ENCODE data around the gene IL17RA. TPM values are rescaled to one million over a fixed set of nuclear protein-coding genes. Genes with fewer than 3 reads are reported as not detected.
"Not testable (repeated sequence)": the region's sequence is repeated elsewhere in the genome, so short reads cannot be mapped to it uniquely, and the experiment has no call there.

Gene IL17RA, protein sequence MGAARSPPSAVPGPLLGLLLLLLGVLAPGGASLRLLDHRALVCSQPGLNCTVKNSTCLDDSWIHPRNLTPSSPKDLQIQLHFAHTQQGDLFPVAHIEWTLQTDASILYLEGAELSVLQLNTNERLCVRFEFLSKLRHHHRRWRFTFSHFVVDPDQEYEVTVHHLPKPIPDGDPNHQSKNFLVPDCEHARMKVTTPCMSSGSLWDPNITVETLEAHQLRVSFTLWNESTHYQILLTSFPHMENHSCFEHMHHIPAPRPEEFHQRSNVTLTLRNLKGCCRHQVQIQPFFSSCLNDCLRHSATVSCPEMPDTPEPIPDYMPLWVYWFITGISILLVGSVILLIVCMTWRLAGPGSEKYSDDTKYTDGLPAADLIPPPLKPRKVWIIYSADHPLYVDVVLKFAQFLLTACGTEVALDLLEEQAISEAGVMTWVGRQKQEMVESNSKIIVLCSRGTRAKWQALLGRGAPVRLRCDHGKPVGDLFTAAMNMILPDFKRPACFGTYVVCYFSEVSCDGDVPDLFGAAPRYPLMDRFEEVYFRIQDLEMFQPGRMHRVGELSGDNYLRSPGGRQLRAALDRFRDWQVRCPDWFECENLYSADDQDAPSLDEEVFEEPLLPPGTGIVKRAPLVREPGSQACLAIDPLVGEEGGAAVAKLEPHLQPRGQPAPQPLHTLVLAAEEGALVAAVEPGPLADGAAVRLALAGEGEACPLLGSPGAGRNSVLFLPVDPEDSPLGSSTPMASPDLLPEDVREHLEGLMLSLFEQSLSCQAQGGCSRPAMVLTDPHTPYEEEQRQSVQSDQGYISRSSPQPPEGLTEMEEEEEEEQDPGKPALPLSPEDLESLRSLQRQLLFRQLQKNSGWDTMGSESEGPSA
- total RNA-seq (2014; rRNA removed; shearing (Covaris generic); ENCODE audit: low replicate concordance), result 5.8 and 7.1 TPM in 2 replicates

GRCh38 chr22:17084554-17085276, at the start of gene IL17RA:
IL17RA (plus strand) TSS chr22:17085000; CDS start chr22:17085092, 92 bp downstream.
- H3K4me3 ChIP-seq (ENCODE audit: low read length), result peak within 1 kb of the TSS; percentile 84
- H3K4me2 ChIP-seq (ENCODE audit: low read depth, low read length, poor library complexity, severe bottlenecking), result peak within 1 kb of the TSS; percentile 77
- H3K36me3 ChIP-seq (ENCODE audit: insufficient read depth, low read length), result no peaks in the 10 kb centered on the region
- peaks cover 22% of the 10 kb centered on the region for H3K4me1 ChIP-seq (ENCODE audit: low read length)
- peak within 1 kb of the TSS; percentile 79 for H3K9ac ChIP-seq (ENCODE audit: low read length)
- H3K27ac ChIP-seq (ENCODE audit: low read length), result no peak within 1 kb of the TSS
- peak; percentile 97 for DNase-seq
- H3K9me2 ChIP-seq (replicated peaks; ENCODE audit: insufficient read depth, low read length), result no peaks in the 10 kb centered on the region
- H3K79me2 ChIP-seq (ENCODE audit: low read length), result peaks cover 25% of the 10 kb centered on the region
- no peaks in the 10 kb centered on the region for H3K9me3 ChIP-seq (ENCODE audit: low read length)
- peaks cover 8% of the 10 kb centered on the region for H4K20me1 ChIP-seq (ENCODE audit: insufficient read depth, low read depth, low read length)
- H3K27me3 ChIP-seq (ENCODE audit: low read length), result no peaks in the 10 kb centered on the region
- H2AFZ ChIP-seq (ENCODE audit: low read length), result peak within 1 kb of the TSS; percentile 92

DNA sequence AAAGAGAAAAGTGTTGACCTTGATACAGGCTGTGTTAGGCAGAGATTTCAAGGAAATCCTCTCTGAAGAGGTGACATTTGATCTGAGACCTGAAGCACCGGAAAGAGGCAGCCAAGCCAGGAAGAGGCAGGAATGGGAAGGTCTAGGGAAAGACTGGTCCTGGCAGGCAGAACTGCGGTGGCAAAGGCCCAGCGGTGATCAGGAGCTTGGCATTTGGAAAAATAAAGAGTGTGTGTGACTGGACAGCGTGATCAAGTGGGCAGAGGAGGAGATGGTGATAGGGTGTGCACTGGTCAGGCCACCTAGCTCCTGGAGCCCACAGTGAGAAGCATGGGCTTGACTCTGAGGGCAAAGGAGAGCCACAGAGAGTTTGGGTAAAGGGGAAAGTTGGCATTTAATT, 49.6 kb upstream of the IL17RA start:
- H3K9me2 ChIP-seq (replicated peaks; ENCODE audit: insufficient read depth, low read length), result no peaks in the 10 kb centered on the region
- H3K9ac ChIP-seq (ENCODE audit: low read length), result no peak overlapping the region
- no peaks in the 10 kb centered on the region for H3K9me3 ChIP-seq (ENCODE audit: low read length)
- H3K4me1 ChIP-seq (ENCODE audit: low read length), result peaks cover 5% of the 10 kb centered on the region; the same call in 1 of the 2 replicates
- no peak overlapping the region for H3K4me2 ChIP-seq (ENCODE audit: low read depth, low read length, poor library complexity, severe bottlenecking)
- no peaks in the 10 kb centered on the region for H3K79me2 ChIP-seq (ENCODE audit: low read length)
- H2AFZ ChIP-seq (ENCODE audit: low read length), result no peak overlapping the region
- DNase-seq, result no peak
- no peak overlapping the region for H3K4me3 ChIP-seq (ENCODE audit: low read length)
- no peak overlapping the region for H3K27ac ChIP-seq (ENCODE audit: low read length)
- no peaks in the 10 kb centered on the region for H4K20me1 ChIP-seq (ENCODE audit: insufficient read depth, low read depth, low read length)
- no peaks in the 10 kb centered on the region for H3K36me3 ChIP-seq (ENCODE audit: insufficient read depth, low read length)
- H3K27me3 ChIP-seq (ENCODE audit: low read length), result no peaks in the 10 kb centered on the region

- not testable (repeated sequence) for DNase-seq; H3K9ac ChIP-seq (ENCODE audit: low read length); H3K9me3 ChIP-seq (ENCODE audit: low read length); H3K27me3 ChIP-seq (ENCODE audit: low read length); H3K4me3 ChIP-seq (ENCODE audit: low read length); H3K9me2 ChIP-seq (replicated peaks; ENCODE audit: insufficient read depth, low read length); H3K4me2 ChIP-seq (ENCODE audit: low read depth, low read length, poor library complexity, severe bottlenecking); H3K79me2 ChIP-seq (ENCODE audit: low read length); H3K36me3 ChIP-seq (ENCODE audit: insufficient read depth, low read length); H3K27ac ChIP-seq (ENCODE audit: low read length); H3K4me1 ChIP-seq (ENCODE audit: low read length); H2AFZ ChIP-seq (ENCODE audit: low read length); H4K20me1 ChIP-seq (ENCODE audit: insufficient read depth, low read depth, low read length)
Measured at GRCh38 chr22:17035976-17036841, 48.6 kb upstream of the IL17RA start.

GRCh38 chr22:17036842-17037711, 47.7 kb upstream of the IL17RA start:
- H3K4me2 ChIP-seq (ENCODE audit: low read depth, low read length, poor library complexity, severe bottlenecking); H3K4me1 ChIP-seq (ENCODE audit: low read length); H3K27me3 ChIP-seq (ENCODE audit: low read length); DNase-seq; H3K9ac ChIP-seq (ENCODE audit: low read length); H3K36me3 ChIP-seq (ENCODE audit: insufficient read depth, low read length); H3K4me3 ChIP-seq (ENCODE audit: low read length); H3K27ac ChIP-seq (ENCODE audit: low read length); H3K9me3 ChIP-seq (ENCODE audit: low read length); H3K79me2 ChIP-seq (ENCODE audit: low read length); H2AFZ ChIP-seq (ENCODE audit: low read length); H4K20me1 ChIP-seq (ENCODE audit: insufficient read depth, low read depth, low read length); H3K9me2 ChIP-seq (replicated peaks; ENCODE audit: insufficient read depth, low read length): not testable (repeated sequence)

DNA sequence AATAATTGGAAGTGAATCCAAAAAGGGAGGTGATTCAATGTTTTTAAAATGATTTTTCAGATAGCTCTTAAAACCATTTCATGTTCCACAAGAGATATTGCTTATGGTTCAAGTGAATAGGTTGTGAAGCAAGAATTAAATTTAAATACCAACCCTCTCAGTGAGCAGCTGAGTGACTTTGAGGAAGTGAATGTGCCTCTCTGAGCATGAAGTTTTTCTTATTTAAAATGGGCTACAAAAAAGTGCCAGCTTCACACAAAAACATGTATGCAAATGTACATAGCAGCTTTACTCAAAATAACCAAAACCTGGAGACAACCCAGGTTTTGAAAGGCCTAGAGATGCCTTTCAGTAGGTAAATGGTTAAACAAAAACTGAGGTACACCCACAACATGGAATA, 41.3 kb upstream of the IL17RA start:
- no peaks in the 10 kb centered on the region for H3K36me3 ChIP-seq (ENCODE audit: insufficient read depth, low read length)
- no peaks in the 10 kb centered on the region for H3K27me3 ChIP-seq (ENCODE audit: low read length)
- H3K4me1 ChIP-seq (ENCODE audit: low read length), result peaks cover 43% of the 10 kb centered on the region
- no peak overlapping the region for H3K9ac ChIP-seq (ENCODE audit: low read length)
- no peaks in the 10 kb centered on the region for H3K9me3 ChIP-seq (ENCODE audit: low read length)
- no peaks in the 10 kb centered on the region for H3K9me2 ChIP-seq (replicated peaks; ENCODE audit: insufficient read depth, low read length)
- DNase-seq, result peak; percentile 86
- H3K79me2 ChIP-seq (ENCODE audit: low read length), result no peaks in the 10 kb centered on the region
- H3K27ac ChIP-seq (ENCODE audit: low read length), result no peak overlapping the region
- H4K20me1 ChIP-seq (ENCODE audit: insufficient read depth, low read depth, low read length), result no peaks in the 10 kb centered on the region
- peak overlapping the region; percentile 56 for H3K4me2 ChIP-seq (ENCODE audit: low read depth, low read length, poor library complexity, severe bottlenecking)
- no peak overlapping the region for H2AFZ ChIP-seq (ENCODE audit: low read length)
- no peak overlapping the region for H3K4me3 ChIP-seq (ENCODE audit: low read length)

DNA sequence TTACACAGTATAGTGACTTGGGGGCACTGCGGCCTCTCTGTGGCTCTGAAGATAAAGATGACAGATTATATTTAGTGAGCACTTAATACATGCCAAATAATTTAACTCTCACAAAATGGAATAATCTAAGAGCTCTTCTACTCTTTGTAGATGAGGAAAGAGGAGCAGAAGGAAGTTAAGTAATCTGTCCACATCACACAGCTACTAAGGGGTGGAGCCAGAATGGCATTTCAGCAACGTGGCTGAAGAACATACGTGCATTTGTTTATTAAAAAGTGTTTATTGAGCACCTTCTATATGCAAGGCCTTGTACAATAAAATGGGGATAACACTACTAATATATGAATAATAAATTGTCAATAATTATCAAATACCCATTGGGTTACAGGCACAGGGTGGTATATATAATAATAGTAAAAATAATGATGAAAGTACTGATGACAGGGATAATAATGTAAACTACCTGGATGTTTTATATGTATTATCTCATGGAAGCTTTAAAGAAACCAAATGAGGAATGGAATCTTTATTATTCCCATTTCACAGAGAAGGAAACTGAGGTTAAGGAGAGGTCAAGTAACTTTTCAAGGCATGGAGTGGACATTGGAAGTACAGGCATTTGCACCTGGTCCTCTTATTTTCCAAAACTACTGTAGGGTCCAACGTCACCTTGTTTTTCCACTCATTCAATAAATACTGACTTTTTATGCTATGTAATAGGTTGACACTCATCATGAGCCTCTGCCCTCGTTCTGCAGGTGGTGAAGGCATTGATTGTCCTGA, 38.0 kb upstream of the IL17RA start:
- Histone ChIP-seq H4K20me1 (ENCODE audit: insufficient read depth, low read depth, low read length) (no peaks in the 10 kb centered on the region), H3K9me2 (replicated peaks; ENCODE audit: insufficient read depth, low read length) (no peaks in the 10 kb centered on the region), H3K79me2 (ENCODE audit: low read length) (no peaks in the 10 kb centered on the region), H3K9me3 (ENCODE audit: low read length) (no peaks in the 10 kb centered on the region), H3K4me2 (ENCODE audit: low read depth, low read length, poor library complexity, severe bottlenecking) (no peak overlapping the region), H3K9ac (ENCODE audit: low read length) (no peak overlapping the region), H3K4me1 (ENCODE audit: low read length) (peaks cover 48% of the 10 kb centered on the region), H3K36me3 (ENCODE audit: insufficient read depth, low read length) (no peaks in the 10 kb centered on the region), H3K27me3 (ENCODE audit: low read length) (no peaks in the 10 kb centered on the region), H3K27ac (ENCODE audit: low read length) (no peak overlapping the region), H2AFZ (ENCODE audit: low read length) (no peak overlapping the region), H3K4me3 (ENCODE audit: low read length) (no peak overlapping the region)
- no peak for DNase-seq

Data from Karpas-422 (cell line).